Esophagus muscularis mucosa (tissue), 4 donors: ENCODE data around the gene NRG2.

Experiments used
- CTCF ChIP-seq, 3 experiments: fragments of 200-600 bp in 2 of 3; fragments of 450-650 bp in 1 of 3; sonication (generic) in 2 of 3; IDR thresholded peaks; one replicate each; pipeline ENCODE4 v1.5.1; 2017 to 2019; ENCODE audit warnings: antibody characterized with exemption in 3 of 3, mild to moderate bottlenecking in 2 of 3, moderate library complexity in 1 of 3
- EP300 ChIP-seq: sonication (generic); formaldehyde crosslinking; IDR thresholded peaks from one replicate; pipeline ENCODE4 v1.6.1; 2017; ENCODE audit warnings: antibody characterized with exemption
- POLR2A ChIP-seq: fragments of 450-650 bp; IDR thresholded peaks from one replicate; pipeline ENCODE4 v1.6.1; 2017; ENCODE audit warnings: antibody characterized with exemption, moderate library complexity, mild to moderate bottlenecking, low read depth
- POLR2AphosphoS5 ChIP-seq, 2 donors: sonication (generic); formaldehyde crosslinking; IDR thresholded peaks; one replicate each; pipeline ENCODE4 v1.6.1; 2017; ENCODE audit warnings: antibody characterized with exemption in 2 of 2

- TF ChIP-seq CTCF (IDR thresholded peaks at IDR 0.05) (no peak), POLR2A (no peak), EP300 (no peak), POLR2AphosphoS5 (IDR thresholded peaks at IDR 0.05) (no peak)
Observed at GRCh38 chr5:139839232-139839815, 203.8 kb downstream of the NRG2 start.
